Testis (tissue), 3 donors: ENCODE data around the gene PRKD3. TPM values are rescaled to one million over a fixed set of nuclear protein-coding genes. Genes with fewer than 3 reads are reported as not detected.

ENCODE experiments used
- DNase-seq: peaks from one replicate; pipeline ENCODE4 v3.0.0-alpha.2; 2019
- H3K27ac ChIP-seq, 2 donors: fragments of 200-600 bp; sonication (generic); one replicate each; pipeline ENCODE4 v1.5.1; 2019
- H3K27me3 ChIP-seq: fragments of 200-600 bp; sonication (generic); one replicate; pipeline ENCODE4 v1.5.1; 2019
- H3K36me3 ChIP-seq: fragments of 200-600 bp; sonication (generic); one replicate; pipeline ENCODE4 v1.5.1; 2017; ENCODE audit warnings: low read depth; ENCODE audit errors: missing control alignments
- H3K4me1 ChIP-seq: fragments of 200-600 bp; sonication (generic); one replicate; pipeline ENCODE4 v1.5.1; 2019
- H3K4me3 ChIP-seq, 2 donors: fragments of 200-600 bp; sonication (generic); one replicate each; pipeline ENCODE4 v1.5.1; 2017 to 2019
- H3K9me3 ChIP-seq: fragments of 200-600 bp; sonication (generic); one replicate; pipeline ENCODE4 v1.5.1; 2017
- POLR2A ChIP-seq: fragments of 450-650 bp; IDR thresholded peaks from one replicate; pipeline ENCODE4 v1.6.1; 2017; ENCODE audit warnings: antibody characterized with exemption, mild to moderate bottlenecking, moderate library complexity
- WGBS, 2 donors: methylation state at CpG; one replicate each; pipeline ENCODE4 v1.1.5; 2018; 5-methylcytosine and 5-hydroxymethylcytosine counted together
- intact Hi-C: fragments of 100-400 bp; cut with DNase I; formaldehyde crosslinking; loops from one replicate; pipeline ENCODE4 v1.15.1; 2023; ENCODE audit warnings: low total_unique reads
- polyA plus RNA-seq: library from polyadenylated mRNA; stranded (reverse); fragments of 350-450 nt; fragmentation: Illumina TruSeq; extraction: RNeasy Lipid Tissue Mini Kit (QIAGEN cat#74804); gene quantifications from one replicate; pipeline ENCODE4 v1.2.3, GENCODE V29; 2014; ENCODE audit warnings: low read depth, low replicate concordance; ENCODE audit not compliant: insufficient read depth
- total RNA-seq, 2 donors: library from RNA; depleted of rRNA; stranded (reverse); fragments of >200 nt; gene quantifications; one replicate each; pipeline ENCODE4 v1.2.3, GENCODE V29; 2016
- TF ChIP-seq, protein P1 (sequence below), 3 experiments: fragments of 450-650 bp in 2 of 3; fragments of 200-600 bp in 1 of 3; sonication (generic) in 1 of 3; IDR thresholded peaks; one replicate each; pipeline ENCODE4 v1.5.1; 2016 to 2019; ENCODE audit warnings: antibody characterized with exemption in 3 of 3, mild to moderate bottlenecking in 2 of 3, moderate library complexity in 1 of 3

PRKD3 gene
- total and polyA plus RNA-seq, 3 donors from 2014 or later = 46.0 to 78.1 (median 52.3) TPM

DNA sequence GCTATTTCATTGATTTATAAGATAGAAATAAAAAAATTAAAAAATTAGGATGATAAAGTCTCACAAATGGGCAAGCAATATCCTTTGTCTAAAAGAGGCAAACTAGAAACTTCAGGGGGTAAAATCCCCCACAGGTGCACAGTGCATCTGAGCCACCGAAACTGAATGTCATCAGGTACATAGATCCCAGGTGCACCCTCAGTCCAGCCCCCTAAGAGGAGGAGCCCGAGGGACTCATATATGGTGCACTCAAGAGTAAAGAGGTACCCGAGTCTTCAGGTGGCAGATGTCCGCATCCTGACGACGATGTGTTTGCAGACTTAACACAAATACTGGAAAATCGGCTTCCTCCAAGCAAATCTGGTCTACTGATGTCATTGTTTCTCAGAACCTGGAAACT, 31.1 kb upstream of the PRKD3 start:
- H3K9me3 ChIP-seq = no peaks in the 10 kb centered on the region
- intact Hi-C loops = no loop called here
- WGBS, 2 donors = 89 to 97% methylated on average over 7 of the region's 7 CpGs
- H3K4me1 ChIP-seq = no peaks in the 10 kb centered on the region
- DNase-seq = no peak
- H3K4me3 ChIP-seq = no peak overlapping the region
- H3K27me3 ChIP-seq = no peaks in the 10 kb centered on the region
- H3K36me3 ChIP-seq = no peaks in the 10 kb centered on the region
- TF ChIP-seq, protein P1, sequence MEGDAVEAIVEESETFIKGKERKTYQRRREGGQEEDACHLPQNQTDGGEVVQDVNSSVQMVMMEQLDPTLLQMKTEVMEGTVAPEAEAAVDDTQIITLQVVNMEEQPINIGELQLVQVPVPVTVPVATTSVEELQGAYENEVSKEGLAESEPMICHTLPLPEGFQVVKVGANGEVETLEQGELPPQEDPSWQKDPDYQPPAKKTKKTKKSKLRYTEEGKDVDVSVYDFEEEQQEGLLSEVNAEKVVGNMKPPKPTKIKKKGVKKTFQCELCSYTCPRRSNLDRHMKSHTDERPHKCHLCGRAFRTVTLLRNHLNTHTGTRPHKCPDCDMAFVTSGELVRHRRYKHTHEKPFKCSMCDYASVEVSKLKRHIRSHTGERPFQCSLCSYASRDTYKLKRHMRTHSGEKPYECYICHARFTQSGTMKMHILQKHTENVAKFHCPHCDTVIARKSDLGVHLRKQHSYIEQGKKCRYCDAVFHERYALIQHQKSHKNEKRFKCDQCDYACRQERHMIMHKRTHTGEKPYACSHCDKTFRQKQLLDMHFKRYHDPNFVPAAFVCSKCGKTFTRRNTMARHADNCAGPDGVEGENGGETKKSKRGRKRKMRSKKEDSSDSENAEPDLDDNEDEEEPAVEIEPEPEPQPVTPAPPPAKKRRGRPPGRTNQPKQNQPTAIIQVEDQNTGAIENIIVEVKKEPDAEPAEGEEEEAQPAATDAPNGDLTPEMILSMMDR (IDR thresholded peaks at IDR 0.05) = no peak
- no peak for TF ChIP-seq POLR2A
- no peak overlapping the region for H3K27ac ChIP-seq

DNA sequence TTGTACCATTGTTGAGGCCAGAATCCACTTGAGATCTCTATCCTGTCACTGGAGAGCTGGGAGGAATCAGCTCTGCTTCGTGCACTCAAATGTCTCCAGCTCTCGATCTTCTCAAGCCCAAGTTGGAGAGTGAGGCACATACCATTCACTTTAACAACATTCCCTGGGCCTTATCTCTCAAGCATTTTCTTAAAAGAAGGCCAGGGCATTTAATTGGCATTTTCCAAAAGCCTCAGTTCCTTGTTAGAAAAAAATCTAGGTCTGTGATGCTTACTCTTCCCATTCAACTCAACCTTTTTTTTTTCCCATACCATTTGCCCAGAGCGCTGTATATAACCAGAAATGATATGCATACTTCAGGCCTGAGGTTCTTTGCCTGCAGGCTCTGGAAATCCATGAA, 29.9 kb upstream of the PRKD3 start:
- DNase-seq = no peak
- 69 to 80% methylated on average over 3 of the region's 3 CpGs for WGBS, 2 donors
- no peaks in the 10 kb centered on the region for H3K27me3 ChIP-seq
- no peaks in the 10 kb centered on the region for H3K9me3 ChIP-seq
- H3K27ac ChIP-seq = no peak overlapping the region
- TF ChIP-seq, protein P1 (IDR thresholded peaks at IDR 0.05) = no peak
- TF ChIP-seq POLR2A = no peak
- no peak overlapping the region for H3K4me3 ChIP-seq
- no peaks in the 10 kb centered on the region for H3K36me3 ChIP-seq
- intact Hi-C loops = no loop called here
- no peaks in the 10 kb centered on the region for H3K4me1 ChIP-seq

DNA sequence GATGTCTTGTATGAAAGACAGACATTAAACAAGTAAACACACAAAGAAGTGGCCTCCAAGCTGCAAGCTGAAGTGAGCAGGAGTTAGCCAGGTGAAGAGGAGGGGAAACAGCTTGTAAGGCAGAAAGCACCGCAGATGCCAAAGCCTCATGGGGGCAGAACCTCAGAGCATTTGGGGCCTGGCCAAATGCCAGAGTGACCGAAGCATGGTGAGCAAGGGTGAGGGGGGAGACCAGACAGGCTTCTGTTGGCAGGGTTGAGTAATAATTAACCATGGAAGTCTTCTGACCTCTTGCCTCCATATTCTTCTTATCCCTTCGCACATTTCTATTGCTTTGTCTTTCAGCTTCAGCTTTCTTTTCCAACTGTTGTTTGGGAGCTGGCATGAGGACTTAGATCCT, 25.4 kb upstream of the PRKD3 start:
- no peaks in the 10 kb centered on the region for H3K4me1 ChIP-seq
- TF ChIP-seq POLR2A = no peak
- TF ChIP-seq, protein P1 (IDR thresholded peaks at IDR 0.05) = no peak
- H3K9me3 ChIP-seq = no peaks in the 10 kb centered on the region
- H3K4me3 ChIP-seq = no peak overlapping the region
- no peaks in the 10 kb centered on the region for H3K36me3 ChIP-seq
- no peak overlapping the region for H3K27ac ChIP-seq
- no peak for DNase-seq
- no peaks in the 10 kb centered on the region for H3K27me3 ChIP-seq
- 56 to 73% methylated on average over 3 of the region's 3 CpGs for WGBS, 2 donors
- intact Hi-C loops = no loop called here

DNA sequence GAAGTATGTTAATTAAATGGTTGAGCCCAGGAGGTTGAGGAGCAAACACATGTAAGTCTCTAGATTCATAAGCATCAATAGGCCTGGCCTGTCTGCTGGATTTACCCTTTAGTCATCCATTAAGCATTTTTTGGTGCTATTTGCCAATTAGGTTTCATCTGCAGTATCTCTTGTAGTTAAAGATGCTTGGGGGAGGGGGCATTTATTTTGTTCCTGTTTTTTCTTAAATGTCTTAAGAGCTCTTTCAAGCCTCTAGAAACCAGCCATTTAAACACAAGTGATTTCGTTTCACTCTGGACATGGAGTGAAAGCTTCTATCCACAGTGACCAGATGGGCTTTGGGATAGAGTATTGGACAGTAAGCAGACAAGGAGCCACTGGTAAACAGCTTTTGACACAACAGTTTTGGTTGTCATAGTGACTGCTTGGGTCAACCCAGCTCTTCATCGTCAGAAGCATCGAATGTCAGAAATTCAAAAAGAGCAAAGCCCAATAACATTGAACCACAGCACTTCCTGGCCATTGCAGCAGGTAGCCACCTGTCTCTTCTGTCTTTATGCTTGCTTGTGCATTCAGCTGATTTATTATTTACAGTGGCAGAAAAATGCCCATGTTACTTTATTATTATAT, 24.7 kb upstream of the PRKD3 start:
- H3K27ac ChIP-seq = no peak overlapping the region
- 76 to 86% methylated on average over 3 of the region's 3 CpGs for WGBS, 2 donors
- TF ChIP-seq, protein P1 (IDR thresholded peaks at IDR 0.05) = no peak
- no peak for TF ChIP-seq POLR2A
- no peaks in the 10 kb centered on the region for H3K36me3 ChIP-seq
- no peak overlapping the region for H3K4me3 ChIP-seq
- no peaks in the 10 kb centered on the region for H3K4me1 ChIP-seq
- DNase-seq = no peak
- intact Hi-C loops = no loop called here
- no peaks in the 10 kb centered on the region for H3K9me3 ChIP-seq
- no peaks in the 10 kb centered on the region for H3K27me3 ChIP-seq

DNA sequence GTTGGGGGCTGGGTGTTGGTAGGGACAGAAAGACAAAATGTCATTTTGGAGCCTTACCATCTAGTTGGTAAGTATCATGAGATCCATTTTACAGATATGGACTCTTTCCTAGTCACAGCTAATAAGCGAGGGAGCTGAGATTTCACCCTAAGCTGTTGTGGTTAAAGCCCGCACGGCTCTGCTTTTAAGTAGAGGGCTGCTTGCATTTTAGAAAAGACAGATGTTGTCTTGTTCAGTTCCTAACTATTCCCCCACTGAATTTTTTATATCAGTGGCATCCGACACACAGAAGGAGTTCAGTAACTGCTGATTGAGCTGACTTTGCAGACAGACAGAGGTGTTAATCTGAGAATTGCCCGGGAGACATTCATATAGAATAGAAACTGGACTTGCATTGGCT, 23.5 kb upstream of the PRKD3 start:
- H3K27me3 ChIP-seq = no peaks in the 10 kb centered on the region
- H3K27ac ChIP-seq = no peak overlapping the region
- H3K9me3 ChIP-seq = no peaks in the 10 kb centered on the region
- TF ChIP-seq POLR2A = no peak
- no peak for DNase-seq
- H3K36me3 ChIP-seq = no peaks in the 10 kb centered on the region
- WGBS, 2 donors = 94 to 100% methylated on average over 5 of the region's 5 CpGs
- no peak overlapping the region for H3K4me3 ChIP-seq
- peaks cover 10% of the 10 kb centered on the region for H3K4me1 ChIP-seq
- intact Hi-C loops = no loop called here
